ENCODE measurements around the gene CADM3. TPM values are rescaled to one million over a fixed set of nuclear protein-coding genes. Genes with fewer than 3 reads are reported as not detected.

The CADM3 gene
- total RNA-seq, 2 experiments from 2014 or later: not detected

- H3K4me3 Mint-ChIP-seq: no peak overlapping the region
- peaks cover 83% of the 10 kb centered on the region for H3K27me3 Mint-ChIP-seq
These were observed 16.4 kb downstream of the CADM3 start for GRCh38 chr1:159187647-159188374.

GRCh38 chr1:159188375-159188788, 17.0 kb downstream of the CADM3 start:
- peak; percentile 16 for DNase-seq
- Mint-ChIP-seq H3K27ac (no peak overlapping the region), H3K36me3 (no peaks in the 10 kb centered on the region), H3K27me3 (peaks cover 79% of the 10 kb centered on the region), H3K4me3 (peak overlapping the region; percentile 26), H3K9me3 (no peaks in the 10 kb centered on the region), H3K4me1 (peaks cover 4% of the 10 kb centered on the region)

More at GRCh38 chr1:159187647-159188374, 16.4 kb downstream of the CADM3 start:
- Mint-ChIP-seq H3K36me3 (no peaks in the 10 kb centered on the region), H3K9me3 (no peaks in the 10 kb centered on the region), H3K27ac (no peak overlapping the region), H3K4me1 (peaks cover 4% of the 10 kb centered on the region)
- DNase-seq: no peak

- Mint-ChIP-seq H3K4me1 (peaks cover 4% of the 10 kb centered on the region), H3K27me3 (peaks cover 67% of the 10 kb centered on the region), H3K27ac (no peak overlapping the region), H3K9me3 (no peaks in the 10 kb centered on the region), H3K36me3 (no peaks in the 10 kb centered on the region), H3K4me3 (no peak overlapping the region)
- no peak for DNase-seq
These were observed 19.0 kb downstream of the CADM3 start for GRCh38 chr1:159190441-159190840.

- Mint-ChIP-seq H3K9me3 (no peaks in the 10 kb centered on the region), H3K27ac (no peak overlapping the region), H3K36me3 (no peaks in the 10 kb centered on the region), H3K27me3 (peaks cover 33% of the 10 kb centered on the region), H3K4me3 (no peak overlapping the region), H3K4me1 (peaks cover 12% of the 10 kb centered on the region)
- DNase-seq: no peak
These were observed 25.1 kb downstream of the CADM3 start for GRCh38 chr1:159196543-159196942.

- Mint-ChIP-seq H3K4me1 (peaks cover 15% of the 10 kb centered on the region), H3K27ac (no peak overlapping the region), H3K4me3 (no peak overlapping the region), H3K9me3 (no peaks in the 10 kb centered on the region), H3K27me3 (peaks cover 23% of the 10 kb centered on the region), H3K36me3 (no peaks in the 10 kb centered on the region)
- DNase-seq: peak; percentile 56
These were observed 26.4 kb downstream of the CADM3 start for GRCh38 chr1:159197561-159198557.

- no peaks in the 10 kb centered on the region for H3K36me3 Mint-ChIP-seq
- no peak for DNase-seq
- H3K27ac Mint-ChIP-seq: no peak overlapping the region
- peaks cover 23% of the 10 kb centered on the region for H3K4me1 Mint-ChIP-seq
- peaks cover 32% of the 10 kb centered on the region for H3K27me3 Mint-ChIP-seq
- H3K4me3 Mint-ChIP-seq: no peak overlapping the region
- no peaks in the 10 kb centered on the region for H3K9me3 Mint-ChIP-seq
These were observed 28.5 kb downstream of the CADM3 start for GRCh38 chr1:159199901-159200300.

GRCh38 chr1:159200769-159201168, 29.4 kb downstream of the CADM3 start:
- Mint-ChIP-seq H3K4me1 (peaks cover 23% of the 10 kb centered on the region), H3K27ac (no peak overlapping the region), H3K4me3 (no peak overlapping the region), H3K27me3 (peaks cover 37% of the 10 kb centered on the region), H3K36me3 (no peaks in the 10 kb centered on the region), H3K9me3 (no peaks in the 10 kb centered on the region)
- DNase-seq: no peak

GRCh38 chr1:159201642-159202041, 30.2 kb downstream of the CADM3 start:
- DNase-seq: no peak
- Mint-ChIP-seq H3K4me1 (peaks cover 27% of the 10 kb centered on the region), H3K27me3 (peaks cover 37% of the 10 kb centered on the region), H3K9me3 (no peaks in the 10 kb centered on the region), H3K36me3 (no peaks in the 10 kb centered on the region), H3K27ac (no peak overlapping the region), H3K4me3 (no peak overlapping the region)

- DNase-seq: no peak
- Mint-ChIP-seq H3K36me3 (no peaks in the 10 kb centered on the region), H3K4me1 (peaks cover 42% of the 10 kb centered on the region), H3K4me3 (no peak overlapping the region), H3K27me3 (peaks cover 44% of the 10 kb centered on the region), H3K27ac (no peak overlapping the region), H3K9me3 (no peaks in the 10 kb centered on the region)
These were observed 32.2 kb downstream of the CADM3 start for GRCh38 chr1:159203610-159204009.

- H3K27me3 Mint-ChIP-seq: peaks cover 49% of the 10 kb centered on the region
- H3K27ac Mint-ChIP-seq: no peak within 1 kb of the TSS
- DNase-seq: no peak
- H3K9me3 Mint-ChIP-seq: no peaks in the 10 kb centered on the region
- no peaks in the 10 kb centered on the region for H3K36me3 Mint-ChIP-seq
- H3K4me3 Mint-ChIP-seq: no peak within 1 kb of the TSS
- H3K4me1 Mint-ChIP-seq: peaks cover 42% of the 10 kb centered on the region
These were observed 33.0 kb downstream of the CADM3 start, which contains the start of gene ACKR1 for GRCh38 chr1:159204161-159205141. TSS of gene ACKR1 (plus strand) at chr1:159204875. CDS start at chr1:159204960, 85 bp downstream.

- Mint-ChIP-seq H3K27ac (no peak overlapping the region), H3K36me3 (no peaks in the 10 kb centered on the region), H3K4me3 (no peak overlapping the region), H3K27me3 (peaks cover 54% of the 10 kb centered on the region), H3K4me1 (peaks cover 40% of the 10 kb centered on the region), H3K9me3 (no peaks in the 10 kb centered on the region)
- DNase-seq: no peak
These were observed 33.8 kb downstream of the CADM3 start for GRCh38 chr1:159205225-159205624.

GRCh38 chr1:159206110-159206509, 34.7 kb downstream of the CADM3 start:
- Mint-ChIP-seq H3K9me3 (no peaks in the 10 kb centered on the region), H3K4me3 (no peak overlapping the region), H3K27me3 (peaks cover 55% of the 10 kb centered on the region), H3K27ac (no peak overlapping the region), H3K36me3 (no peaks in the 10 kb centered on the region), H3K4me1 (peaks cover 36% of the 10 kb centered on the region)
- no peak for DNase-seq

GRCh38 chr1:159207080-159207479, 35.7 kb downstream of the CADM3 start:
- Mint-ChIP-seq H3K9me3 (no peaks in the 10 kb centered on the region), H3K4me3 (no peak overlapping the region), H3K36me3 (no peaks in the 10 kb centered on the region), H3K27me3 (peaks cover 61% of the 10 kb centered on the region), H3K4me1 (peaks cover 34% of the 10 kb centered on the region), H3K27ac (no peak overlapping the region)
- no peak for DNase-seq

- H3K27ac Mint-ChIP-seq: no peak overlapping the region
- no peaks in the 10 kb centered on the region for H3K9me3 Mint-ChIP-seq
- DNase-seq: no peak
- peaks cover 33% of the 10 kb centered on the region for H3K4me1 Mint-ChIP-seq
- H3K36me3 Mint-ChIP-seq: no peaks in the 10 kb centered on the region
- no peak overlapping the region for H3K4me3 Mint-ChIP-seq
- H3K27me3 Mint-ChIP-seq: peaks cover 64% of the 10 kb centered on the region
These were observed 36.4 kb downstream of the CADM3 start for GRCh38 chr1:159207774-159208173.
